ENCODE measurements around the gene GTPBP6. TPM values are rescaled to one million over a fixed set of nuclear protein-coding genes. Genes with fewer than 3 reads are reported as not detected.

Gene GTPBP6
- total and polyA plus RNA-seq, 10 donors = 25.4 to 69.4 (median 43.8) TPM

GRCh38 chrX:349702-350101, 31.1 kb upstream of the GTPBP6 start:
- no peak overlapping the region for H3K4me3 ChIP-seq
- 66 to 77% (median 75%) methylated on average over 10 of the region's 10 CpGs for WGBS, 5 donors
- intact Hi-C loops (cut with DNase I; ENCODE audit: low total_unique reads) = no loop called here
- DNase-seq = peak; percentile 41
- peak overlapping the region in 7 of 8 donors; percentile 27 to 83 (median 76) for H3K27ac ChIP-seq
- TF ChIP-seq CTCF (IDR thresholded peaks at IDR 0.05 in 8 of 11, conservative IDR thresholded peaks at IDR 0.05 in 3 of 11) (no peak), POLR2AphosphoS5 (IDR thresholded peaks at IDR 0.05) (no peak), POLR2A (IDR thresholded peaks at IDR 0.05) (no peak)
- peaks cover 0 to 60% (median 9%) of the 10 kb centered on the region in 6 donors for H3K36me3 ChIP-seq
- peaks cover 0 to 23% (median 7%) of the 10 kb centered on the region in 6 donors for H3K4me1 ChIP-seq
- no peaks in the 10 kb centered on the region for H3K9me3 ChIP-seq
- no peaks in the 10 kb centered on the region for H3K27me3 ChIP-seq (replicated peaks in 1 of 7)

- peaks cover 0 to 23% (median 7%) of the 10 kb centered on the region in 6 donors for H3K4me1 ChIP-seq
- peak; percentile 64 for DNase-seq
- H3K36me3 ChIP-seq = peaks cover 0 to 61% (median 12%) of the 10 kb centered on the region in 6 donors
- H3K27ac ChIP-seq = peak overlapping the region in 7 of 8 donors; percentile 27 to 83 (median 76)
- 66 to 81% (median 76%) methylated on average over 18 of the region's 18 CpGs for WGBS, 5 donors
- no peaks in the 10 kb centered on the region for H3K9me3 ChIP-seq
- TF ChIP-seq POLR2A (IDR thresholded peaks at IDR 0.05) = no peak
- TF ChIP-seq CTCF (IDR thresholded peaks at IDR 0.05 in 8 of 11, conservative IDR thresholded peaks at IDR 0.05 in 3 of 11) = no peak
- no peak for TF ChIP-seq POLR2AphosphoS5 (IDR thresholded peaks at IDR 0.05)
- intact Hi-C loops (cut with DNase I; ENCODE audit: low total_unique reads) = no loop called here
- no peak overlapping the region for H3K4me3 ChIP-seq
- no peaks in the 10 kb centered on the region for H3K27me3 ChIP-seq (replicated peaks in 1 of 7)
These were observed 30.6 kb upstream of the GTPBP6 start for GRCh38 chrX:349196-349595.

GRCh38 chrX:348461-349117, 30.0 kb upstream of the GTPBP6 start:
- H3K36me3 ChIP-seq = peaks cover 0 to 62% (median 12%) of the 10 kb centered on the region in 6 donors
- no peaks in the 10 kb centered on the region for H3K9me3 ChIP-seq
- peak; percentile 81 for DNase-seq
- peak overlapping the region in 6 of 8 donors; percentile 60 to 83 (median 77) for H3K27ac ChIP-seq
- H3K4me1 ChIP-seq = peaks cover 0 to 23% (median 7%) of the 10 kb centered on the region in 6 donors
- no peaks in the 10 kb centered on the region for H3K27me3 ChIP-seq (replicated peaks in 1 of 7)
- WGBS, 5 donors = 66 to 77% (median 73%) methylated on average over 11 of the region's 11 CpGs
- no peak overlapping the region for H3K4me3 ChIP-seq
- TF ChIP-seq POLR2A (IDR thresholded peaks at IDR 0.05) (no peak), POLR2AphosphoS5 (IDR thresholded peaks at IDR 0.05) (peak in 2 of 3 donors; percentile 70 to 74), CTCF (IDR thresholded peaks at IDR 0.05 in 8 of 11, conservative IDR thresholded peaks at IDR 0.05 in 3 of 11) (no peak)
- intact Hi-C loops (cut with DNase I; ENCODE audit: low total_unique reads) = no loop called here

- H3K9me3 ChIP-seq = no peaks in the 10 kb centered on the region
- DNase-seq = peak; percentile 69
- H3K27ac ChIP-seq = no peak overlapping the region
- 96 to 97% (median 97%) methylated on average over 42 to 59 of the region's 59 CpGs for WGBS, 5 donors
- H3K4me1 ChIP-seq = peaks cover 0 to 23% (median 7%) of the 10 kb centered on the region in 6 donors
- intact Hi-C loops (cut with DNase I; ENCODE audit: low total_unique reads) = no loop called here
- H3K36me3 ChIP-seq = peaks cover 0 to 57% (median 12%) of the 10 kb centered on the region in 6 donors
- no peaks in the 10 kb centered on the region for H3K27me3 ChIP-seq (replicated peaks in 1 of 7)
- H3K4me3 ChIP-seq = no peak overlapping the region
- TF ChIP-seq POLR2A (IDR thresholded peaks at IDR 0.05) (no peak), CTCF (IDR thresholded peaks at IDR 0.05 in 8 of 11, conservative IDR thresholded peaks at IDR 0.05 in 3 of 11) (no peak), POLR2AphosphoS5 (IDR thresholded peaks at IDR 0.05) (no peak)
These were observed 28.9 kb upstream of the GTPBP6 start for GRCh38 chrX:347351-348117.

All from spleen (tissue), 11 donors.